K562 (cell line): ENCODE data around the gene SYTL2. TPM values are rescaled to one million over a fixed set of nuclear protein-coding genes. Genes with fewer than 3 reads are reported as not detected.

Experiments used
- ATAC-seq: fragments of 200-7000 bp; cut with Tn5 transposase; 3 replicates; pipeline ENCODE4 v1.9.1; 2020; ENCODE audit warnings: moderate library complexity
- BruUV-seq: library from RNA; stranded (reverse); fragments of 400-500 nt; replicated peaks from 2 replicates; lab custom pipeline; 2021; lab: Mats Ljungman, UMichigan
- CTCF ChIA-PET: fragments of 300-600 bp; formaldehyde crosslinking; extraction: SDS; loops from one replicate; lab custom pipeline; 2021; ENCODE audit warnings: low intra/inter-chr PET ratio; lab: Yijun Ruan, JAX
- POLR2A ChIA-PET: fragments of 300-600, 350-650 bp; sonication (Branson Sonifier 250); formaldehyde crosslinking; extraction: SDS; loops from one replicate; lab custom pipeline; 2021; ENCODE audit warnings: antibody characterized with exemption, inconsistent platforms; lab: Yijun Ruan, JAX
- DNase-seq, 4 experiments: peaks; one replicate each; pipeline versions ENCODE4 v3.0.0 to v3.0.0-alpha.2; 2011 to 2018; ENCODE audit warnings: low spot score in 3 of 4, mixed read lengths in 3 of 4; ENCODE audit errors: extremely low read depth in 1 of 4
- FAIRE-seq: peaks from 2 replicates; lab custom pipeline; 2011; peaks lifted over from hg19 to GRCh38; lab: Jason Lieb, UNC
- H2AFZ ChIP-seq: 2 replicates; pipeline ENCODE4 v1.6.0; 2011; ENCODE audit warnings: low read depth, low read length, control low read depth, inconsistent platforms
- H3K27ac ChIP-seq: fragments of 200-600 bp; 3 replicates; pipeline ENCODE4 v1.8.0; 2011; ENCODE audit warnings: low read depth, mild to moderate bottlenecking, control low read depth, inconsistent platforms, low read length, moderate library complexity, mixed read lengths; ENCODE audit errors: extremely low read depth
- H3K27me3 ChIP-seq, 2 experiments: fragments of 300-600 bp in 1 of 2; 2 replicates in 1 of 2; 3 replicates in 1 of 2; pipeline versions ENCODE4 v1.6.0 to v1.8.0; 2011; ENCODE audit warnings: inconsistent platforms in 2 of 2, low read length in 2 of 2, mild to moderate bottlenecking in 1 of 2, mixed read lengths in 1 of 2, moderate library complexity in 1 of 2; ENCODE audit not compliant: control insufficient read depth in 2 of 2, insufficient read depth in 2 of 2
- H3K36me3 ChIP-seq: fragments of 300-600 bp; 3 replicates; pipeline ENCODE4 v1.8.0; 2011; ENCODE audit warnings: mild to moderate bottlenecking, low read length, inconsistent platforms; ENCODE audit not compliant: control insufficient read depth, insufficient read depth
- H3K4me1 ChIP-seq, 2 experiments: fragments of 200-600 bp in 1 of 2; replicated peaks in 1 of 2; 2 replicates in 1 of 2; 3 replicates in 1 of 2; pipeline versions ENCODE4 v1.5.1 to v1.8.0; 2011; ENCODE audit warnings: inconsistent platforms in 2 of 2, low read length in 2 of 2, mild to moderate bottlenecking in 1 of 2, mixed read lengths in 1 of 2, moderate library complexity in 1 of 2; ENCODE audit not compliant: control insufficient read depth in 2 of 2, insufficient read depth in 2 of 2
- H3K4me2 ChIP-seq: 2 replicates; pipeline ENCODE4 v1.6.1; 2011; ENCODE audit warnings: low read length, control low read depth, inconsistent platforms, mixed read lengths; ENCODE audit not compliant: insufficient read depth
- H3K4me3 ChIP-seq: fragments of 200-600 bp; sonication (generic), shearing (Covaris generic); 2 replicates; pipeline ENCODE4 v1.5.1; 2016; ENCODE audit warnings: control low read depth, inconsistent platforms
- H3K79me2 ChIP-seq: fragments of 200-600 bp; 3 replicates; pipeline ENCODE4 v1.8.0; 2011; ENCODE audit warnings: low read length, inconsistent platforms; ENCODE audit not compliant: control insufficient read depth, insufficient read depth
- H3K9ac ChIP-seq, 2 experiments: 2 replicates each; pipeline versions ENCODE4 v1.6.0 to v1.6.1; 2011; ENCODE audit warnings: low read depth in 2 of 2, low read length in 2 of 2, control low read depth in 1 of 2, inconsistent platforms in 1 of 2, mild to moderate bottlenecking in 1 of 2, mixed read lengths in 1 of 2; ENCODE audit not compliant: insufficient read depth in 1 of 2
- H3K9me1 ChIP-seq: one replicate; pipeline ENCODE4 v1.6.0; 2011; ENCODE audit warnings: inconsistent platforms, mild to moderate bottlenecking, low read length, moderate library complexity; ENCODE audit not compliant: control insufficient read depth, insufficient read depth
- H3K9me3 ChIP-seq: replicated peaks from 2 replicates; pipeline ENCODE4 v1.5.1; 2011; ENCODE audit warnings: low read depth, low read length, inconsistent platforms; ENCODE audit not compliant: control insufficient read depth, insufficient read depth
- H4K20me1 ChIP-seq: replicated peaks from 2 replicates; pipeline ENCODE4 v1.6.1; 2011; ENCODE audit warnings: low read length, inconsistent platforms, mixed read lengths; ENCODE audit not compliant: control insufficient read depth, insufficient read depth
- EGR1 ChIP-seq: fragments of 450-650 bp; conservative IDR thresholded peaks from 2 replicates; pipeline ENCODE4 v1.6.1; 2017; ENCODE audit warnings: mild to moderate bottlenecking
- MEIS2 ChIP-seq: fragments of 450-650 bp; IDR thresholded peaks from 2 replicates; pipeline ENCODE4 v1.6.1; 2014; ENCODE audit warnings: mild to moderate bottlenecking; ENCODE audit not compliant: partially characterized antibody
- PCBP2 ChIP-seq: fragments of 200-400 bp; formaldehyde crosslinking; IDR thresholded peaks from 2 replicates; pipeline ENCODE4 v1.6.1; 2018; ENCODE audit warnings: low read length, low read depth, mild to moderate bottlenecking, moderate library complexity; ENCODE audit not compliant: poor library complexity, severe bottlenecking
- PHB ChIP-seq: fragments of 250-450 bp; sonication (Bioruptor Pico); IDR thresholded peaks from 2 replicates; pipeline ENCODE4 v1.5.0; 2021
- RBM17 ChIP-seq: fragments of 200-400 bp; formaldehyde crosslinking; IDR thresholded peaks from 2 replicates; pipeline ENCODE4 v1.6.1; 2017; ENCODE audit warnings: low read depth, mild to moderate bottlenecking, low read length, borderline replicate concordance
- SLC30A9 ChIP-seq: fragments of 250-450 bp; sonication (Bioruptor Pico); IDR thresholded peaks from 2 replicates; pipeline ENCODE4 v1.8.0; 2022; ENCODE audit warnings: mild to moderate bottlenecking, moderate library complexity
- USF1 ChIP-seq: sonication (generic); formaldehyde crosslinking; IDR thresholded peaks from 2 replicates; pipeline ENCODE4 v1.9.0; 2022; ENCODE audit warnings: mild to moderate bottlenecking, missing genetic modification reagents
- ZNF398 ChIP-seq: fragments of 250-450 bp; sonication (Bioruptor Pico); IDR thresholded peaks from 2 replicates; pipeline ENCODE4 v1.8.0; 2021; ENCODE audit warnings: moderate library complexity, mild to moderate bottlenecking, inconsistent platforms
- ZNF436 ChIP-seq: fragments of 250-450, 450-650 bp; sonication (Bioruptor Pico); formaldehyde crosslinking; IDR thresholded peaks from 2 replicates; pipeline ENCODE4 v1.7.0; 2020; ENCODE audit warnings: mild to moderate bottlenecking
- ZNF561 ChIP-seq: fragments of 450-650 bp; formaldehyde crosslinking; conservative IDR thresholded peaks from 2 replicates; pipeline ENCODE4 v1.4.0; 2020; ENCODE audit warnings: mild to moderate bottlenecking, moderate library complexity
- ZNF76 ChIP-seq: fragments of 250-450 bp; sonication (Bioruptor Pico); IDR thresholded peaks from 2 replicates; pipeline ENCODE4 v1.4.0; 2020; ENCODE audit warnings: mild to moderate bottlenecking, moderate library complexity, borderline replicate concordance
- ZZZ3 ChIP-seq: fragments of 450-650 bp; IDR thresholded peaks from 2 replicates; pipeline ENCODE4 v1.6.1; 2016; ENCODE audit warnings: antibody characterized with exemption, mild to moderate bottlenecking, moderate library complexity
- WGBS: fragments of 100-300 bp; shearing (Covaris generic); methylation state at CpG from one replicate; pipeline ENCODE4 v1.1.6; 2016; ENCODE audit warnings: low coverage, mixed read lengths; ENCODE audit not compliant: insufficient coverage; ENCODE audit errors: missing lambda C conversion rate; 5-methylcytosine and 5-hydroxymethylcytosine counted together
- in situ Hi-C: fragments of 300-500 bp; cut with MboI; formaldehyde crosslinking; loops from 4 replicates; pipeline ENCODE4 v1.15.0; 2018; ENCODE audit warnings: inconsistent platforms, mixed read lengths
- intact Hi-C: fragments of 100-400 bp; cut with micrococcal nuclease; formaldehyde crosslinking; loops from 2 replicates; pipeline ENCODE4 v1.14.2; 2022
- polyA plus RNA-seq, 8 experiments: library from polyadenylated mRNA; depleted of rRNA in 4 of 8; stranded (reverse) in 5 of 8; unstranded in 3 of 8; fragments of >200 nt; fragmentation: Nextera tagmentation in 2 of 8; fragmentation: Illumina TruSeq in 1 of 8; extraction: Ambion mirVana in 2 of 8; extraction: Trizol in 1 of 8; gene quantifications; 2 replicates each; pipeline versions ENCODE4 v1.2.1 to v1.2.3, GENCODE V29; 2011 to 2014; ENCODE audit warnings: inconsistent platforms in 1 of 8, missing spikeins in 1 of 8
- total RNA-seq, 7 experiments: library from RNA; depleted of rRNA in 6 of 7; stranded (reverse); fragments of >200 nt in 6 of 7; fragmentation: Illumina TruSeq in 2 of 7; extraction: Trizol in 2 of 7; gene quantifications; 2 replicates each; pipeline versions ENCODE4 v1.2.1 to v1.2.3, GENCODE V29; 2011 to 2021; ENCODE audit warnings: low replicate concordance in 1 of 7
- TF ChIP-seq, protein P1 (sequence below), 2 experiments: fragments of 450-650 bp in 1 of 2; sonication (generic) in 1 of 2; formaldehyde crosslinking in 1 of 2; IDR thresholded peaks in 1 of 2; conservative IDR thresholded peaks in 1 of 2; 2 replicates each; pipeline versions ENCODE4 v1.6.1 to v1.8.1; 2016 to 2023; ENCODE audit warnings: mild to moderate bottlenecking in 2 of 2, moderate library complexity in 2 of 2, inconsistent platforms in 1 of 2, missing genetic modification reagents in 1 of 2

Gene SYTL2
- total and polyA plus RNA-seq, 9 of the 15 experiments (the other 6 are each of a cell fraction or from before 2014, with no cell fraction given), result 0.05 to 0.57 (median 0.35) TPM

GRCh38 chr11:85801527-85801926, 9.4 kb downstream of the SYTL2 start (continued):
- no peak for TF ChIP-seq ZNF398 (CRISPR knock-in tag)
- no peak for TF ChIP-seq PCBP2
- TF ChIP-seq, protein P1, sequence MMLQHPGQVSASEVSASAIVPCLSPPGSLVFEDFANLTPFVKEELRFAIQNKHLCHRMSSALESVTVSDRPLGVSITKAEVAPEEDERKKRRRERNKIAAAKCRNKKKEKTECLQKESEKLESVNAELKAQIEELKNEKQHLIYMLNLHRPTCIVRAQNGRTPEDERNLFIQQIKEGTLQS (IDR thresholded peaks at IDR 0.05), result no peak
- TF ChIP-seq, protein P1 (CRISPR knock-in tag; conservative IDR thresholded peaks at IDR 0.05), result no peak

DNA sequence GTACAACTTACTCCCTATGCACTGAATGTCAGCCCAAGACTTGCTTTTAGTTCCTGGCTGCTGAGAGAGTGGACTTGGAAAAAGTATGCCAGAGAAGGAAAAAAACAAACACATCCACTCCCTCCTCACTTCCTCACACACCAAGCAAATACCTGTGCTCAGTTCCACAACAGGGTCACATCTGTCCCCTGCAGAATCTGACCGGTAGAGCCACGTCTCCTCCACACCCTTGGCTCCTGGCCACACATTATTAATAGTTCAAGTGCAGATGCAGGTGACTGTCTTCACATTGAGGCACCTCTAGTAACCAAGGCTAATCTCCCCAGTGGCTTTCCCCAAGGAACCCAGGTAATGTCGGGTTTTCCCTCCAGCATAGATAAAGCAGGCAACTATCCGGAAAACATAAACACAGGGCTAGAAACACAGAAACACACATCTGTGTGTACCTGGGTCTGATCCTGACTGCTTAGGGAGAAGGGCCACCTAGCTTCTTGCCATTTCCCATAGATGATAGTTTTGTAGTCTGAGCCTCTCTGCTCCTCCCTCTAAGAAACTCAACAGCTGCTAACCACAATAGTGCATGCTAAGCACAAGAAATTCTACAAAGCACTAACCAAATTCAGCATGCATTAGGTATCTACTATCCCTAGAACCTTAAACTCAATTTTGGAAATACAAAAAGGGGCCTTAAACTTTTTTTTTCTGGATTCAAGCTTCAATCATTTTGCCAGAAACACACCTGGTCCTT, 10.2 kb downstream of the SYTL2 start:
- FAIRE-seq (no peak), ATAC-seq (no peak), DNase-seq (no peak)
- BruUV-seq, result no TSS peak
- Histone ChIP-seq H4K20me1 (no peaks in the 10 kb centered on the region), H3K79me2 (no peaks in the 10 kb centered on the region), H3K36me3 (no peaks in the 10 kb centered on the region), H3K9ac (no peak overlapping the region), H2AFZ (no peak overlapping the region), H3K4me3 (no peak overlapping the region), H3K27me3 (peaks cover 6 to 15% of the 10 kb centered on the region in 2 experiments; a peak in 3 of 5 replicates), H3K4me2 (no peak overlapping the region), H3K9me1 (no peaks in the 10 kb centered on the region), H3K9me3 (no peaks in the 10 kb centered on the region), H3K27ac (no peak overlapping the region), H3K4me1 (no peaks in the 10 kb centered on the region)
- in situ Hi-C loops, result no loop called here
- ChIA-PET POLR2A (interaction anchor here (0.5 kb wide), 1 partner anchor 1235 kb away, joined by 3 read pairs; no protein-coding TSS in a partner anchor), CTCF (no interaction called here)
- intact Hi-C loops, result no loop called here
- TF ChIP-seq EGR1 (no peak), RBM17 (no peak), SLC30A9 (CRISPR knock-in tag) (no peak), USF1 (CRISPR knock-in tag) (no peak), PHB (no peak), MEIS2 (no peak), ZNF561 (CRISPR knock-in tag) (no peak), ZZZ3 (no peak), ZNF76 (no peak), ZNF436 (no peak)
- 2% methylated on average over 4 of the region's 4 CpGs for WGBS
